Endometrial microvascular endothelial cells (primary cell): ENCODE measurements around the gene NIN. TPM values are rescaled to one million over a fixed set of nuclear protein-coding genes. Genes with fewer than 3 reads are reported as not detected.

ENCODE experiments used
- in situ Hi-C: cut with HindIII; loops from 2 replicates; pipeline ENCODE4 v1.10.0; 2017; ENCODE audit warnings: low sequenced_read_pairs, low pct_unique_long_range_greater_than_20kb; ENCODE audit errors: inconsistent ontology term
- total RNA-seq: library from RNA; depleted of rRNA; stranded (reverse); fragments of >200 nt; gene quantifications from one replicate; pipeline ENCODE4 v1.2.3, GENCODE V29; 2015; ENCODE audit errors: inconsistent ontology term

The NIN gene
- total RNA-seq, 1 donor from 2014 or later: 26.0 TPM

DNA sequence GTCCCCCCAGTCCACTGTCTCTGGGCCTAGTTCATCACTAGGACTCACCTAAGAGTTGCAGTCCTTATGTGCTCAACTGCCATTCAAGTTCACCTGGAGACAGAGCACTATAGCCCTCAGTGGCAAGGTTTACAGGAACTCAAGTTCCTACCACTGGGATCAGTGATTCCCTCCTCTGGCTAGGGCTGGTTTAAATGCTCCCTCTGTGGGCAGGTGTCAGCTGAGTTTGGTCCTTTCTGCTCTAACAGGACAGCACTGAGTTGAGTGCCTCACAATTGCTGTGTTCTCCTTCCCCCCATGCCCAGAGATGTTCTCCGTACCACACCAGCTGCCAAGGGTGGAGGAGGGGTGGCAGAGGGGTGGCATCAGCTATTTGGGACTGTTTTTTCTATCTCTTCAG lies 142.1 kb downstream of the NIN start:
- in situ Hi-C loops: no loop called here

DNA sequence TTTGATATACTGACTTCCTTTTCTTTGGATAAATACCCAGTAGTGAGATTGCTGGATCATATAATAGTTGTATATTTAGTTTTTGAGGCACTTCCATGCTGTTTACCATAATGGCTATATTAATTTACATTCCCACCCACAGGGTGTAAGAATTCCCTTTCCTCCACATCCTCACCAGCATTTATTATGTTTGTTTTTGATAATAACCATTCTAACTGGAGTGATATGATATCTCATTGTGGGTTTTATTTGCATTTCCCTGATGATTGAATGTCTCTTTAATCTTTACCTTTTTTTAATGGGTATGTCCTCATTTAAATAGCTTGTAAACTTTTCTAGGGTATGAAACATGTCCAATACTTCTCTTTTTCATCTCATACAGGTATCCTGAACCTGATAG lies 151.3 kb downstream of the NIN start:
- in situ Hi-C loops: no loop called here

DNA sequence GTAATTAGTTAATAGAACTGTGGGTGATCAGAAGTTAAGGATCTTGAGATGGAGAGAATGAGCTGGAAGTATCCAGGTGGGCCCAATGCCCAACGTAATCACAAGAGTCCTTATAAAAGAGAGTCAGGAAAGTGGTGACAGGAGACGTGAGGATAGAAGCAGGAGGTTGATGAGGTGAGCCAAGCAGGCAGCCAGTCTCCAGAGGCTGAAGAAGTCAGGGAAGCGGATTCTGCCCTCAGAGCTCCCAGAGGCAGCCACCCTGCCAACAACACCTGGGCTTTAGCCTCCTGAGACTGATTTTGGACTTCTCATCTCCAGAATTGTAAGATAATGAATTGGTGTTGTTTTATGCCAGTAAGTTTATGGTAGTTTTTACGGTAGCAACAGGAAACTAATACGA lies 152.8 kb downstream of the NIN start:
- in situ Hi-C loops: no loop called here

DNA sequence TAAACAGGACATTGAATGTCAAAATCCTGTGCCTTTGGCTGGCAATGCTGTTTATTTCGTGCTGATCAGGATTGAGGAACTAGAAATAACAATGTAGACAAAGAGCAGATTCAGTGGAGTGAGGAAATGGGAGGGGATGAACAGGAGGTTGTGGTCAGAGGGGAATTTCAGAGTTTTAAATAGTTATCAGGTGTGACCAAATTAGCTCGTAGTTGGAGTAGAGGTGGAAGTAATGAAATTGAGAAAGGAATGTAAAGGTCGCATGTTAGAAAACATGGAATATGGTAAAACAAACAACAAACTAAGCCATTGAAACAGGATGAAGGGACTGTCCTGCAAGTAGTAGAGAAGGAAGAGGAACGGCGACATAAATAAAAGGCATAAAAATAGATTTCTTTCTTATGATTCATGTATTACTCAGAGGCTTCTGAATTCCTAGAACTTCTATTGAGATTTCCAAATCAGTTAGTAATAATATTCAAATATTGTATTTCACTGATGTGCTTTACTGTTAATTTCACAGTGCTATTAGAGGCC lies 153.4 kb downstream of the NIN start:
- in situ Hi-C loops: no loop called here

DNA sequence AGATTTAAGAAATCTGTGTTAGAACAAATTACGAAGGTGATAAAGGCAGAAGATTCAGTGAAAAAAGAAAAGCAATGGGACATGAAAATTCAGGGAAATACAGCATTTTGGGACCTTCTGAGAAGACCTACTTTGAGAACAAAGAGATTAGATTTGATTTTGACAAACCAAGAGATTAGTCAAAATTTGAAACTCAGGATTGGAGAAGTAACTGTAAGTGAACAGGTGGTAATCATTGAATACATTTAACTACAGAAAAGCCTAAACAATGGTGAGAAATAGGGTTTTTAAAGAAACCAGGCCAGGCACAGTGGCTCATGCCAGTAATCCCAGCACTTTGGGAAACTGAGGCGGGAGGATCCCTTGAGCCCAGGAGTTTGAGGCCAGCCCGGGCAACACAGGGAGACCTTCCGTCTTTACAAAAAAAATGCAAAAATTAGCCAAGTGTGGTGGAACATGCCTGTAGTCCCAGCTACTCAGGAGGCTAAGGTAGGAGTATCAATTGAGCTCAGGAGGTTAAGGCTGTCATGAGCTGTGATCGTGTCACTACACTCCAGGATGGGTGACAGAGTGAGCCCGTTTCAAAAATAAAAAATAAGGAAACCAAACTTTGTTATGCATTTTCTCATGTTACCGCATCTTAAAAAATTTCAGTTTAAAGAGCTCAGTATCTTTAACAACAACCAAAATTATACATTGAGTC lies 154.0 kb downstream of the NIN start:
- in situ Hi-C loops: no loop called here

DNA sequence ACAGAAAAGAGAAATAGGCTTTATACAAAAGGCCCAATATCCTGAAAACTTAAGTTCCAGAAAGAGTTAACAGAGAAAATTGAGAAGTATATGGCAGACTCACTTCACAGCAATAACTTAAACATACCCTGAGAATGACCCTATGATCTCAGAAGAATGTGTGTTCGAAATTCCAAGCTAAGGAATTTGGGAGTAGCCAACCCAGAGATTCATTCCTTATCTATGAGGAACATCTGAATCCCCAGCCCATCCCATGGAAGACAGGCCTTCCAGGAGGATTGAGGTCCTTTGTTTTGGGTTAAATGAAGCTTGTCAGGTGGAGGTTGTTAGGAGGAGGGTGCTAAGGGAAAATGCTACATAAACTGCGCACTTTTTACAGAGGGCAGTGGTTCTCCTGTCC lies 155.4 kb downstream of the NIN start:
- in situ Hi-C loops: no loop called here

DNA sequence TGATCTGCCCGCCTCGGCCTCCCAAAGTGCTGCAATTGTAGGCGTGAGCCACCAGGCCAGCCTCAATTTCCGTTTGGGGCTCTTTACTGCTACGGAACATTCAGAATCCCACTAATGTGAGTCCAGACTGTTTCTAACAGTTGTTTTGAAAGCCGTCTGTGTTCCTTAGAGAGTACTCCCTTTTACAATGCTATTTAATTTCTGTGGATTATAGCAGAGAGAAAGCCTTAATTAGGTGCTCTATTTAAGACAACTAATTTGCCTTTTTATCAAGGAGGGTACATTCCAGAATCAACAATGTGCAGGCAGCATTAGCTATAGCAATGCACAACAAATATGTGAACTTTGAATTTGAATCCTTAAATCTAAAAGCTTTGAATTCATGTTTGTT lies 160.1 kb downstream of the NIN start:
- in situ Hi-C loops: no loop called here

DNA sequence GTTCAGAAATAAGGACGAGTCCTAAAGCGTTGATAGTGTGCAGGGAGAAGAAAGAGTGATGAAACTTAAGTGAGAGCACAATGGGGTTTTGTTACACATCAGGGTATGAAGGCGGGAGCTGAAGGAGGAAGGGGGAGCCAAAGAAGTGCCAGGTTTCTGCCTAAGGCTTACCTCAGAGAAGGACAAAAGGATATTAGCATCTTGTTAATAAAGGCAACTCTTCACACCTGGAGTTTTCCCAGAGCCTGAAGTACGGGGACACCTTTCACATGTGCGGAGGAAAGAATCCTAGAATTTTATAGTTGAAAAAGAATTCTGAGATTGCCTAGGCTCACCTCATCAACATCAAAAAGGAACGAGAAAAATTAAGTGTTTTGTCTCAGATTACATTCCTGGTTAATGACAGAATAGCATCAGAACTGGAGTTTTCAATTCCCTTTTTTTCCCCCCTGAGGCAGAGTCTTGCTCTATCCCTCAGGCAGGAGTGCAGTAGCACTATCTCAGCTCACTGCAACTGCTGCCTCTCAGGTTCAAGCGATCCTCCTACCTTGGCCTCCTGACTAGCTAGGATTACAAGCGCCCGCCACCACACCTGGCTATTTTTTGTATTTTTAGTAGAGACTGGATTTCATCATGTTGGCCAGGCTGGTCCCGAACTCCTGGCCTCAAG lies 160.6 kb downstream of the NIN start:
- in situ Hi-C loops: no loop called here

Other genes with a start within 250 kb of the NIN start
- gene SAV1, start 162.9 kb downstream of the NIN start, total RNA-seq: 24.4 TPM
- not detected for gene ABHD12B, start 40.9 kb upstream of the NIN start, total RNA-seq
- 106 TPM for gene PYGL, start 113.3 kb upstream of the NIN start, total RNA-seq